Measurements from ENCODE around the gene B3GALT5.

B3GALT5 gene

GRCh38 chr21:39645331-39645730, 32.6 kb downstream of the B3GALT5 start:
- DNase-seq (ENCODE audit: low spot score), result no peak

- no peak for DNase-seq (ENCODE audit: low spot score)
Measured at GRCh38 chr21:39647476-39647875, 34.7 kb downstream of the B3GALT5 start.

- no peak for DNase-seq (ENCODE audit: low spot score)
Measured at GRCh38 chr21:39648879-39649278, 36.1 kb downstream of the B3GALT5 start.

GRCh38 chr21:39649526-39649925, 36.8 kb downstream of the B3GALT5 start:
- no peak for DNase-seq (ENCODE audit: low spot score)

- DNase-seq (ENCODE audit: low spot score), result no peak
Measured at GRCh38 chr21:39650306-39650705, 37.6 kb downstream of the B3GALT5 start.

GRCh38 chr21:39650801-39651200, 38.1 kb downstream of the B3GALT5 start:
- no peak for DNase-seq (ENCODE audit: low spot score)

- no peak for DNase-seq (ENCODE audit: low spot score)
Measured at GRCh38 chr21:39651206-39651605, 38.5 kb downstream of the B3GALT5 start.

GRCh38 chr21:39654951-39655350, 42.2 kb downstream of the B3GALT5 start:
- DNase-seq (ENCODE audit: low spot score), result no peak

- no peak for DNase-seq (ENCODE audit: low spot score)
Measured at GRCh38 chr21:39655589-39655988, 42.8 kb downstream of the B3GALT5 start.

GRCh38 chr21:39656209-39656608, 43.5 kb downstream of the B3GALT5 start:
- DNase-seq (ENCODE audit: low spot score), result no peak

- DNase-seq (ENCODE audit: low spot score), result no peak
Measured at GRCh38 chr21:39657091-39657689, 44.5 kb downstream of the B3GALT5 start.

- no peak for DNase-seq (ENCODE audit: low spot score)
Measured at GRCh38 chr21:39658066-39658465, 45.3 kb downstream of the B3GALT5 start.

GRCh38 chr21:39659070-39659815, 46.5 kb downstream of the B3GALT5 start:
- no peak for DNase-seq (ENCODE audit: low spot score)

GRCh38 chr21:39660191-39660980, 47.6 kb downstream of the B3GALT5 start:
- peak; percentile 63 for DNase-seq (ENCODE audit: low spot score)

- DNase-seq (ENCODE audit: low spot score), result no peak
Measured at GRCh38 chr21:39661121-39661520, 48.4 kb downstream of the B3GALT5 start.

GRCh38 chr21:39661740-39662139, 49.0 kb downstream of the B3GALT5 start:
- DNase-seq (ENCODE audit: low spot score), result no peak

- DNase-seq (ENCODE audit: low spot score), result no peak
Measured at GRCh38 chr21:39662411-39662953, 49.7 kb downstream of the B3GALT5 start.

GRCh38 chr21:39663066-39663465, 50.3 kb downstream of the B3GALT5 start:
- no peak for DNase-seq (ENCODE audit: low spot score)

- DNase-seq (ENCODE audit: low spot score), result no peak
Measured at GRCh38 chr21:39663742-39664492, 51.2 kb downstream of the B3GALT5 start.

GRCh38 chr21:39664586-39664985, 51.8 kb downstream of the B3GALT5 start:
- DNase-seq (ENCODE audit: low spot score), result no peak

GRCh38 chr21:39666026-39666425, 53.3 kb downstream of the B3GALT5 start:
- DNase-seq (ENCODE audit: low spot score), result no peak

All from AG20443 (cell line).